HepG2 (cell line): Measurements from ENCODE around the gene HSD11B1L. TPM values are rescaled to one million over a fixed set of nuclear protein-coding genes. Genes with fewer than 3 reads are reported as not detected.

Experiments used
- ATAC-seq: fragments of 200-7000 bp; cut with Tn5 transposase; 3 replicates; pipeline ENCODE4 v1.9.1; 2020; ENCODE audit warnings: mild to moderate bottlenecking, moderate library complexity
- BruUV-seq: library from RNA; stranded (reverse); fragments of 400-500 nt; replicated peaks from 2 replicates; lab custom pipeline; 2021; lab: Mats Ljungman, UMichigan
- CTCF ChIA-PET: fragments of 300-600 bp; formaldehyde crosslinking; extraction: SDS; loops from one replicate; lab custom pipeline; 2021; ENCODE audit warnings: low total read pairs, inconsistent platforms, low intra/inter-chr PET ratio; lab: Yijun Ruan, JAX
- POLR2A ChIA-PET: fragments of 350-600 bp; sonication (Branson Sonifier 250); formaldehyde crosslinking; loops from one replicate; lab custom pipeline; 2020; ENCODE audit warnings: antibody characterized with exemption, inconsistent platforms; lab: Yijun Ruan, JAX
- DNase-seq: peaks from one replicate; pipeline ENCODE4 v3.0.0-alpha.2; 2015; ENCODE audit warnings: low spot score
- FAIRE-seq: peaks from 3 replicates; lab custom pipeline; 2011; peaks lifted over from hg19 to GRCh38; lab: Jason Lieb, UNC
- H2AFZ ChIP-seq: one replicate; pipeline ENCODE4 v1.6.1; 2011; ENCODE audit warnings: low read length, inconsistent platforms
- H3K27ac ChIP-seq: fragments of 300-600 bp; 3 replicates; pipeline ENCODE4 v1.8.0; 2011; ENCODE audit warnings: mixed run types, mild to moderate bottlenecking, mixed read lengths, low read length, inconsistent platforms; ENCODE audit not compliant: insufficient read depth; ENCODE audit errors: extremely low read length
- H3K27me3 ChIP-seq, 2 experiments: fragments of 200-600 bp in 1 of 2; 2 replicates in 1 of 2; 3 replicates in 1 of 2; pipeline versions ENCODE4 v1.6.0 to v1.8.0; 2011; ENCODE audit warnings: low read length in 2 of 2, mild to moderate bottlenecking in 2 of 2, moderate library complexity in 2 of 2, inconsistent platforms in 1 of 2; ENCODE audit not compliant: insufficient read depth in 2 of 2, control insufficient read depth in 1 of 2
- H3K36me3 ChIP-seq, 2 experiments: fragments of 200-600 bp in 1 of 2; replicated peaks in 1 of 2; 2 replicates in 1 of 2; 3 replicates in 1 of 2; pipeline versions ENCODE4 v1.5.1 to v1.8.0; 2011; ENCODE audit warnings: low read length in 2 of 2, inconsistent platforms in 1 of 2; ENCODE audit not compliant: insufficient read depth in 2 of 2, control insufficient read depth in 1 of 2
- H3K4me1 ChIP-seq: 2 replicates; pipeline ENCODE4 v1.5.1; 2012; ENCODE audit warnings: low read length, inconsistent platforms; ENCODE audit not compliant: insufficient read depth
- H3K4me2 ChIP-seq: 2 replicates; pipeline ENCODE4 v1.6.0; 2011; ENCODE audit warnings: low read depth, low read length, inconsistent platforms
- H3K4me3 ChIP-seq, 3 experiments: fragments of 200-600 bp in 1 of 3; sonication (generic), shearing (Covaris generic) in 1 of 3; replicated peaks in 1 of 3; 2 replicates each; pipeline ENCODE4 v1.5.1; 2011 to 2016; ENCODE audit warnings: low read length in 3 of 3, inconsistent platforms in 2 of 3, low read depth in 2 of 3, mild to moderate bottlenecking in 2 of 3, control low read depth in 1 of 3, mixed read lengths in 1 of 3; ENCODE audit not compliant: insufficient read depth in 1 of 3
- H3K79me2 ChIP-seq: one replicate; pipeline ENCODE4 v1.6.1; 2011; ENCODE audit warnings: low read length, inconsistent platforms; ENCODE audit not compliant: insufficient read depth
- H3K9ac ChIP-seq: 2 replicates; pipeline ENCODE4 v1.6.0; 2011; ENCODE audit warnings: mild to moderate bottlenecking, low read depth, low read length, inconsistent platforms; ENCODE audit not compliant: insufficient read depth
- H3K9me3 ChIP-seq: 2 replicates; pipeline ENCODE4 v1.5.1; 2012; ENCODE audit warnings: mild to moderate bottlenecking, low read length
- H4K20me1 ChIP-seq: 2 replicates; pipeline ENCODE4 v1.6.0; 2011; ENCODE audit warnings: inconsistent platforms, mild to moderate bottlenecking, low read length, moderate library complexity; ENCODE audit not compliant: insufficient read depth
- CCAR2 ChIP-seq: fragments of 200-400 bp; formaldehyde crosslinking; optimal IDR thresholded peaks from 2 replicates; pipeline ENCODE3; 2018; ENCODE audit warnings: low read depth, mild to moderate bottlenecking, low read length, moderate library complexity
- HOXA3 ChIP-seq: sonication (generic); formaldehyde crosslinking; IDR thresholded peaks from 2 replicates; pipeline ENCODE4 v1.5.0; 2020; ENCODE audit warnings: missing genetic modification reagents
- MED13 ChIP-seq: sonication (generic); formaldehyde crosslinking; IDR thresholded peaks from 2 replicates; pipeline ENCODE4 v1.5.0; 2020; ENCODE audit warnings: missing genetic modification reagents
- RCOR2 ChIP-seq: IDR thresholded peaks from 2 replicates; pipeline ENCODE4 v1.6.1; 2016; ENCODE audit warnings: missing biosample characterization, missing genetic modification reagents
- RFX5 ChIP-seq: IDR thresholded peaks from 2 replicates; pipeline ENCODE4 v1.6.1; 2011; ENCODE audit warnings: low read depth, low read length, improper control_type of control experiment
- SALL2 ChIP-seq: sonication (generic); formaldehyde crosslinking; IDR thresholded peaks from 2 replicates; pipeline ENCODE4 v1.8.1; 2023; ENCODE audit warnings: mild to moderate bottlenecking, missing genetic modification reagents, inconsistent platforms
- SETDB1 ChIP-seq: sonication (generic); formaldehyde crosslinking; IDR thresholded peaks from 2 replicates; pipeline ENCODE4 v1.5.1; 2020; ENCODE audit warnings: missing genetic modification reagents, mild to moderate bottlenecking, borderline replicate concordance
- SUZ12 ChIP-seq: fragments of 150-350 bp; IDR thresholded peaks from 2 replicates; pipeline ENCODE4 v1.6.1; 2014; ENCODE audit warnings: low read depth, low read length
- ZBTB21 ChIP-seq: sonication (generic); formaldehyde crosslinking; IDR thresholded peaks from 2 replicates; pipeline ENCODE4 v1.4.0; 2020; ENCODE audit warnings: missing genetic modification reagents
- ZNF333 ChIP-seq: sonication (generic); formaldehyde crosslinking; IDR thresholded peaks from 2 replicates; pipeline ENCODE4 v1.4.0; 2020; ENCODE audit warnings: mild to moderate bottlenecking, missing genetic modification reagents, borderline replicate concordance
- ZNF780A ChIP-seq: sonication (generic); formaldehyde crosslinking; IDR thresholded peaks from 2 replicates; pipeline ENCODE4 v1.8.0; 2022; ENCODE audit warnings: mild to moderate bottlenecking, missing genetic modification reagents, moderate library complexity
- ZNF879 ChIP-seq: sonication (generic); formaldehyde crosslinking; IDR thresholded peaks from 2 replicates; pipeline ENCODE4 v1.8.1; 2023; ENCODE audit warnings: missing genetic modification reagents
- ZSCAN22 ChIP-seq: sonication (generic); formaldehyde crosslinking; IDR thresholded peaks from 2 replicates; pipeline ENCODE4 v1.4.0; 2020; ENCODE audit warnings: mild to moderate bottlenecking, missing genetic modification reagents
- WGBS: methylation state at CpG from one replicate; pipeline ENCODE4 v1.1.6; 2017; ENCODE audit warnings: low lambda C conversion rate; 5-methylcytosine and 5-hydroxymethylcytosine counted together
- in situ Hi-C: cut with HindIII; loops from 2 replicates; pipeline ENCODE4 v1.10.0; 2017; ENCODE audit warnings: low pct_unique_long_range_greater_than_20kb; ENCODE audit not compliant: extremely low pct_ligation_motif_present
- intact Hi-C: fragments of 100-400 bp; cut with micrococcal nuclease; formaldehyde crosslinking; loops from one replicate; pipeline ENCODE4 v1.10.0; 2022; ENCODE audit not compliant: unreplicated experiment
- polyA plus RNA-seq, 8 experiments: library from polyadenylated mRNA; depleted of rRNA in 3 of 8; stranded (reverse) in 7 of 8; unstranded in 1 of 8; fragments of >200 nt; fragmentation: Illumina TruSeq in 4 of 8; extraction: Trizol in 4 of 8; gene quantifications; 2 replicates each; pipeline versions ENCODE4 v1.2.1 to v1.2.3, GENCODE V29; 2011 to 2016; ENCODE audit warnings: low read depth in 4 of 8, missing spikeins in 1 of 8, mixed read lengths in 1 of 8; ENCODE audit not compliant: insufficient read depth in 1 of 8
- total RNA-seq, 5 experiments: library from RNA; depleted of rRNA; stranded (reverse); fragments of >200 nt; fragmentation: Illumina TruSeq; extraction: Trizol; gene quantifications; 2 replicates each; pipeline ENCODE4 v1.2.3, GENCODE V29; 2016; ENCODE audit warnings: low read depth in 1 of 5
- TF ChIP-seq, protein P1 (sequence below): sonication (generic); formaldehyde crosslinking; IDR thresholded peaks from 2 replicates; pipeline ENCODE4 v1.9.0; 2021; ENCODE audit warnings: missing genetic modification reagents, borderline replicate concordance
- TF ChIP-seq, protein P2 (sequence below): sonication (generic); formaldehyde crosslinking; IDR thresholded peaks from 2 replicates; pipeline ENCODE4 v1.5.0; 2020; ENCODE audit warnings: missing genetic modification reagents
- TF ChIP-seq, protein P3 (sequence below): sonication (generic); formaldehyde crosslinking; IDR thresholded peaks from 2 replicates; pipeline ENCODE4 v1.4.0; 2020; ENCODE audit warnings: low read depth, mild to moderate bottlenecking, missing genetic modification reagents

Gene HSD11B1L
- total and polyA plus RNA-seq, 2 of the 13 experiments (the other 11 are each of a cell fraction or from before 2014, with no cell fraction given): 2.8 to 3.9 TPM

DNA sequence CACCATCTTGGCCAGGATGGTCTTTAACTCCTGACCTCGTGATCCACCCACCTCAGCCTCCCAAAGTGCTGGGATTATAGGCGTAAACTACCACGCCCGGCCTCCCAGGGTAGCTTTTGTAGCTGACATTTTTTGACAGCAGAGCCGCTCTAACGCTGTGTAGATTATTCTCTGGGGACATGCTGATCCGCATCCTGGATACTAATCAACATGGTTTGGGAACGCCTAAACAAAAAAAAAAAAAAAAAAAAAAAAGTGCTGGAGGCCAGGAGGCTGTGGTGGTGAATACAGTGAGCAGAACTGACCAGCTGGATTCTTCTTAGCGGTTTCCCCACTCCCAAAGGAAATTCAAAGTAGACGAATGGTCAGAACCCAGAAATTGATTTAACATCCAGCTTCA lies 34.0 kb downstream of the HSD11B1L start:
- Histone ChIP-seq H3K4me2 (no peak overlapping the region), H3K27ac (no peak overlapping the region), H3K4me1 (peaks cover 38% of the 10 kb centered on the region), H3K9ac (no peak overlapping the region), H2AFZ (no peak overlapping the region), H4K20me1 (peaks cover 24% of the 10 kb centered on the region), H3K79me2 (peaks cover 47% of the 10 kb centered on the region), H3K4me3 (no peak overlapping the region), H3K27me3 (no peaks in the 10 kb centered on the region; a peak in 1 of 5 replicates), H3K9me3 (no peaks in the 10 kb centered on the region), H3K36me3 (peaks cover 29 to 64% of the 10 kb centered on the region in 2 experiments)
- ATAC-seq (no peak), FAIRE-seq (no peak), DNase-seq (no peak)
- intact Hi-C loops: no loop called here
- no TSS peak for BruUV-seq
- WGBS: 97% methylated on average over 10 of the region's 10 CpGs
- ChIA-PET POLR2A (interaction anchor here (1.5 to 3.4 kb wide), 2 partner anchors 23 to 25 kb away, joined by 7 to 13 read pairs; partner anchors contain the start of gene RPL36), CTCF (no interaction called here)
- TF ChIP-seq SALL2 (no peak), ZBTB21 (no peak), CCAR2 (no peak), RFX5 (no peak), HOXA3 (no peak), ZNF333 (CRISPR knock-in tag) (no peak), ZSCAN22 (CRISPR knock-in tag) (no peak), RCOR2 (CRISPR knock-in tag) (no peak), MED13 (CRISPR knock-in tag) (no peak), ZNF879 (no peak), ZNF780A (CRISPR knock-in tag) (no peak), SUZ12 (no peak), SETDB1 (CRISPR knock-in tag) (no peak)
- TF ChIP-seq, protein P1, sequence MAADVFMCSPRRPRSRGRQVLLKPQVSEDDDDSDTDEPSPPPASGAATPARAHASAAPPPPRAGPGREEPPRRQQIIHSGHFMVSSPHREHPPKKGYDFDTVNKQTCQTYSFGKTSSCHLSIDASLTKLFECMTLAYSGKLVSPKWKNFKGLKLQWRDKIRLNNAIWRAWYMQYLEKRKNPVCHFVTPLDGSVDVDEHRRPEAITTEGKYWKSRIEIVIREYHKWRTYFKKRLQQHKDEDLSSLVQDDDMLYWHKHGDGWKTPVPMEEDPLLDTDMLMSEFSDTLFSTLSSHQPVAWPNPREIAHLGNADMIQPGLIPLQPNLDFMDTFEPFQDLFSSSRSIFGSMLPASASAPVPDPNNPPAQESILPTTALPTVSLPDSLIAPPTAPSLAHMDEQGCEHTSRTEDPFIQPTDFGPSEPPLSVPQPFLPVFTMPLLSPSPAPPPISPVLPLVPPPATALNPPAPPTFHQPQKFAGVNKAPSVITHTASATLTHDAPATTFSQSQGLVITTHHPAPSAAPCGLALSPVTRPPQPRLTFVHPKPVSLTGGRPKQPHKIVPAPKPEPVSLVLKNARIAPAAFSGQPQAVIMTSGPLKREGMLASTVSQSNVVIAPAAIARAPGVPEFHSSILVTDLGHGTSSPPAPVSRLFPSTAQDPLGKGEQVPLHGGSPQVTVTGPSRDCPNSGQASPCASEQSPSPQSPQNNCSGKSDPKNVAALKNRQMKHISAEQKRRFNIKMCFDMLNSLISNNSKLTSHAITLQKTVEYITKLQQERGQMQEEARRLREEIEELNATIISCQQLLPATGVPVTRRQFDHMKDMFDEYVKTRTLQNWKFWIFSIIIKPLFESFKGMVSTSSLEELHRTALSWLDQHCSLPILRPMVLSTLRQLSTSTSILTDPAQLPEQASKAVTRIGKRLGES: no peak
- TF ChIP-seq, protein P2, sequence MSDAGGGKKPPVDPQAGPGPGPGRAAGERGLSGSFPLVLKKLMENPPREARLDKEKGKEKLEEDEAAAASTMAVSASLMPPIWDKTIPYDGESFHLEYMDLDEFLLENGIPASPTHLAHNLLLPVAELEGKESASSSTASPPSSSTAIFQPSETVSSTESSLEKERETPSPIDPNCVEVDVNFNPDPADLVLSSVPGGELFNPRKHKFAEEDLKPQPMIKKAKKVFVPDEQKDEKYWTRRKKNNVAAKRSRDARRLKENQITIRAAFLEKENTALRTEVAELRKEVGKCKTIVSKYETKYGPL: no peak
- TF ChIP-seq, protein P3, sequence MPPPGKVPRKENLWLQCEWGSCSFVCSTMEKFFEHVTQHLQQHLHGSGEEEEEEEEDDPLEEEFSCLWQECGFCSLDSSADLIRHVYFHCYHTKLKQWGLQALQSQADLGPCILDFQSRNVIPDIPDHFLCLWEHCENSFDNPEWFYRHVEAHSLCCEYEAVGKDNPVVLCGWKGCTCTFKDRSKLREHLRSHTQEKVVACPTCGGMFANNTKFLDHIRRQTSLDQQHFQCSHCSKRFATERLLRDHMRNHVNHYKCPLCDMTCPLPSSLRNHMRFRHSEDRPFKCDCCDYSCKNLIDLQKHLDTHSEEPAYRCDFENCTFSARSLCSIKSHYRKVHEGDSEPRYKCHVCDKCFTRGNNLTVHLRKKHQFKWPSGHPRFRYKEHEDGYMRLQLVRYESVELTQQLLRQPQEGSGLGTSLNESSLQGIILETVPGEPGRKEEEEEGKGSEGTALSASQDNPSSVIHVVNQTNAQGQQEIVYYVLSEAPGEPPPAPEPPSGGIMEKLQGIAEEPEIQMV (CRISPR knock-in tag): no peak
- in situ Hi-C loops: no loop called here
